SK-N-SH (cell line): Measurements from ENCODE around the gene TMIGD3. TPM values are rescaled to one million over a fixed set of nuclear protein-coding genes. Genes with fewer than 3 reads are reported as not detected.
A peak's percentile ranks its signal among the peaks of the same experiment; 100 is the strongest.

Source experiments
- CTCF ChIA-PET: fragments of 300-600, 350-600 bp; formaldehyde crosslinking; extraction: SDS; loops from one replicate; lab custom pipeline; 2021; lab: Yijun Ruan, JAX
- POLR2A ChIA-PET: fragments of 350-600 bp; sonication (Branson Sonifier 250); formaldehyde crosslinking; extraction: SDS; loops from one replicate; lab custom pipeline; 2020; ENCODE audit warnings: antibody characterized with exemption, inconsistent platforms; lab: Yijun Ruan, JAX
- DNase-seq: peaks from one replicate; pipeline ENCODE4 v3.0.0; 2012
- H2AFZ ChIP-seq: fragments of 200-600 bp; sonication (generic); 2 replicates; pipeline ENCODE4 v1.8.1; 2016; ENCODE audit warnings: antibody characterized with exemption, mild to moderate bottlenecking, low read depth
- H3F3A ChIP-seq: fragments of 200-600 bp; sonication (generic); replicated peaks from 2 replicates; pipeline ENCODE3; 2016; ENCODE audit warnings: antibody characterized with exemption, mild to moderate bottlenecking; ENCODE audit not compliant: insufficient read depth
- H3K27ac ChIP-seq, 2 experiments: fragments of 200-500 bp in 1 of 2; fragments of 200-600 bp in 1 of 2; sonication (Bioruptor generic) in 1 of 2; sonication (generic), shearing (Covaris generic) in 1 of 2; 2 replicates each; pipeline versions ENCODE4 v1.5.1 to v1.6.1; 2014 to 2016; ENCODE audit warnings: low read depth in 2 of 2, inconsistent platforms in 1 of 2, low read length in 1 of 2, mild to moderate bottlenecking in 1 of 2, mixed read lengths in 1 of 2
- H3K27me3 ChIP-seq: fragments of 200-600 bp; sonication (generic), shearing (Covaris generic); 2 replicates; pipeline ENCODE4 v1.6.1; 2016; ENCODE audit warnings: mixed run types; ENCODE audit not compliant: insufficient read depth
- H3K36me3 ChIP-seq, 2 experiments: fragments of 200-500 bp in 1 of 2; fragments of 200-600 bp in 1 of 2; sonication (Bioruptor generic) in 1 of 2; sonication (generic) in 1 of 2; replicated peaks in 1 of 2; 2 replicates each; pipeline versions ENCODE3 to v1.5.1; 2014 to 2016; ENCODE audit warnings: low read length in 1 of 2, mild to moderate bottlenecking in 1 of 2; ENCODE audit not compliant: insufficient read depth in 2 of 2, control insufficient read depth in 1 of 2
- H3K4me1 ChIP-seq, 2 experiments: fragments of 200-500 bp in 1 of 2; fragments of 200-600 bp in 1 of 2; sonication (Bioruptor generic) in 1 of 2; sonication (generic), shearing (Covaris generic) in 1 of 2; 2 replicates each; pipeline versions ENCODE4 v1.5.1 to v1.6.1; 2014 to 2016; ENCODE audit warnings: low read depth in 1 of 2, low read length in 1 of 2, mixed run types in 1 of 2; ENCODE audit not compliant: insufficient read depth in 2 of 2, control insufficient read depth in 1 of 2
- H3K4me2 ChIP-seq: fragments of 200-600 bp; sonication (generic), shearing (Covaris generic); 2 replicates; pipeline ENCODE4 v1.6.1; 2017; ENCODE audit warnings: mixed run types
- H3K4me3 ChIP-seq, 2 experiments: fragments of 200-500 bp in 1 of 2; fragments of 200-600 bp in 1 of 2; sonication (Bioruptor generic) in 1 of 2; sonication (generic), shearing (Covaris generic) in 1 of 2; 2 replicates each; pipeline versions ENCODE4 v1.5.1 to v1.8.1; 2014 to 2016; ENCODE audit warnings: low read depth in 2 of 2, inconsistent platforms in 1 of 2, low read length in 1 of 2, mild to moderate bottlenecking in 1 of 2, mixed read lengths in 1 of 2, moderate library complexity in 1 of 2
- H3K79me2 ChIP-seq: fragments of 200-600 bp; sonication (generic); 2 replicates; pipeline ENCODE4 v1.8.1; 2017; ENCODE audit warnings: mild to moderate bottlenecking; ENCODE audit not compliant: insufficient read depth
- H3K9ac ChIP-seq: fragments of 200-600 bp; sonication (generic); 2 replicates; pipeline ENCODE4 v1.6.1; 2017; ENCODE audit warnings: mixed run types
- H3K9me2 ChIP-seq: fragments of 200-600 bp; sonication (generic); 2 replicates; pipeline ENCODE4 v1.6.1; 2017; ENCODE audit warnings: mixed run types
- H3K9me3 ChIP-seq: fragments of 200-600 bp; sonication (generic); 2 replicates; pipeline ENCODE4 v1.6.1; 2017; ENCODE audit warnings: mixed run types, mild to moderate bottlenecking, moderate library complexity
- H4K20me1 ChIP-seq: fragments of 200-600 bp; sonication (generic); 2 replicates; pipeline ENCODE4 v1.6.1; 2017; ENCODE audit warnings: mild to moderate bottlenecking, mixed run types; ENCODE audit not compliant: insufficient read depth
- CHD2 ChIP-seq: fragments of 150-350 bp; IDR thresholded peaks from 2 replicates; pipeline ENCODE4 v1.6.1; 2018; ENCODE audit warnings: low read length; ENCODE audit not compliant: partially characterized antibody
- ELF1 ChIP-seq: IDR thresholded peaks from 2 replicates; pipeline ENCODE4 v1.4.0; 2012
- FOSL2 ChIP-seq: IDR thresholded peaks from 2 replicates; pipeline ENCODE4 v1.4.0; 2012; ENCODE audit warnings: low read depth, mild to moderate bottlenecking, moderate library complexity, borderline replicate concordance
- FOXJ3 ChIP-seq: sonication (generic); formaldehyde crosslinking; IDR thresholded peaks from 2 replicates; pipeline ENCODE4 v1.5.1; 2020; ENCODE audit warnings: mild to moderate bottlenecking, missing genetic modification reagents
- GABPA ChIP-seq: IDR thresholded peaks from 2 replicates; pipeline ENCODE4 v1.4.0; 2012; ENCODE audit warnings: low read depth, mild to moderate bottlenecking
- GATA2 ChIP-seq: sonication (generic); formaldehyde crosslinking; IDR thresholded peaks from 2 replicates; pipeline ENCODE4 v1.5.0; 2020; ENCODE audit warnings: mild to moderate bottlenecking, missing genetic modification reagents
- JUND ChIP-seq: IDR thresholded peaks from 2 replicates; pipeline ENCODE4 v1.4.0; 2012
- POLR2AphosphoS5 ChIP-seq: IDR thresholded peaks from 2 replicates; pipeline ENCODE4 v1.6.1; 2012; ENCODE audit warnings: low read depth, low read length
- RCOR1 ChIP-seq: fragments of 150-350 bp; IDR thresholded peaks from 2 replicates; pipeline ENCODE4 v1.6.1; 2017; ENCODE audit warnings: antibody characterized with exemption, low read length
- SMC3 ChIP-seq: IDR thresholded peaks from 2 replicates; pipeline ENCODE4 v1.6.1; 2012; ENCODE audit warnings: low read depth, low read length, improper control_type of control experiment
- TCF12 ChIP-seq: IDR thresholded peaks from 2 replicates; pipeline ENCODE4 v1.4.0; 2012
- WGBS: methylation state at CpG from one replicate; pipeline ENCODE4 v1.1.6; 2017; ENCODE audit warnings: low lambda C conversion rate; 5-methylcytosine and 5-hydroxymethylcytosine counted together
- polyA plus RNA-seq, 3 experiments: library from polyadenylated mRNA; depleted of rRNA; stranded (reverse); fragments of >200 nt; gene quantifications; 2 replicates each; pipeline ENCODE4 v1.2.3, GENCODE V29; 2012
- TF ChIP-seq, protein P1 (sequence below): IDR thresholded peaks from 2 replicates; pipeline ENCODE4 v1.4.0; 2012; ENCODE audit warnings: low read depth, borderline replicate concordance
- TF ChIP-seq, protein P2 (sequence below): IDR thresholded peaks from 2 replicates; pipeline ENCODE4 v1.4.0; 2012; ENCODE audit warnings: low read depth, borderline replicate concordance
- TF ChIP-seq, protein P3 (sequence below): fragments of 150-350 bp; IDR thresholded peaks from 2 replicates; pipeline ENCODE4 v1.6.1; 2016; ENCODE audit warnings: mild to moderate bottlenecking, low read depth, low read length
- TF ChIP-seq, protein P4 (sequence below): IDR thresholded peaks from 2 replicates; pipeline ENCODE4; 2012

The TMIGD3 gene
- polyA plus RNA-seq, 1 of the 3 experiments (the other 2 are of a cell fraction), result not detected

DNA sequence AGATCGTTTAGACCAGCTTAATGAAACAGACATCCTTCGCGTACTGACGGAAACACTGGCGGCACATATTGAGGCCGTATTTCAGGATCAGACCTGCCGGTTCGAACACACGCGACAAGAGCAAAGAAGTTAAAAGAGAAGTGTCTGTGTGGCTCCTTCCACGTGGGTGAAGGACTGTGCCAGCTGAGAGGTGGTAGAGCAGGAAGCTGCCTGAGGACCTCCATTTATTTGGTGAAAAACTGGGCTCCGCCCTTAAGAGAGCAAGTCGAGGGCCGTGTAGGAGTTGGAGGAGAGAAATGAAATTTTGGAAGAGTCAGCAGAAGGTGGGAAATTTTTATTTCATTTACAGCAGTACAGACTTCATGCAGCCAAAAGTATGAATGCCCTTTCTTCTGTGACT, 38.8 kb upstream of the TMIGD3 start:
- TF ChIP-seq, protein P1, sequence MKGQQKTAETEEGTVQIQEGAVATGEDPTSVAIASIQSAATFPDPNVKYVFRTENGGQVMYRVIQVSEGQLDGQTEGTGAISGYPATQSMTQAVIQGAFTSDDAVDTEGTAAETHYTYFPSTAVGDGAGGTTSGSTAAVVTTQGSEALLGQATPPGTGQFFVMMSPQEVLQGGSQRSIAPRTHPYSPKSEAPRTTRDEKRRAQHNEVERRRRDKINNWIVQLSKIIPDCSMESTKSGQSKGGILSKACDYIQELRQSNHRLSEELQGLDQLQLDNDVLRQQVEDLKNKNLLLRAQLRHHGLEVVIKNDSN, result no peak
- no peak for TF ChIP-seq JUND
- no peak for TF ChIP-seq GABPA
- TF ChIP-seq TCF12, result no peak
- no peak for TF ChIP-seq SMC3
- Histone ChIP-seq H3K4me2 (no peak overlapping the region), H3K27me3 (no peaks in the 10 kb centered on the region), H3K9me3 (no peaks in the 10 kb centered on the region), H4K20me1 (no peaks in the 10 kb centered on the region), H2AFZ (peak overlapping the region; percentile 66; the same call in 1 of the 2 replicates), H3K4me3 (no peak overlapping the region), H3K4me1 (peaks cover 0 to 9% of the 10 kb centered on the region in 2 experiments; a peak in 3 of 4 replicates), H3K36me3 (no peaks in the 10 kb centered on the region), H3K27ac (no peak overlapping the region), H3K9ac (no peak overlapping the region), H3F3A (no peaks in the 10 kb centered on the region), H3K9me2 (no peaks in the 10 kb centered on the region), H3K79me2 (no peaks in the 10 kb centered on the region)
- WGBS, result 85% methylated on average over 14 of the region's 14 CpGs
- ChIA-PET POLR2A (no interaction called here), CTCF (interaction anchor here (0.8 to 1.6 kb wide), 2 partner anchors 9 to 34 kb away, joined by 3 to 5 read pairs; no protein-coding TSS in a partner anchor)
- no peak for DNase-seq

DNA sequence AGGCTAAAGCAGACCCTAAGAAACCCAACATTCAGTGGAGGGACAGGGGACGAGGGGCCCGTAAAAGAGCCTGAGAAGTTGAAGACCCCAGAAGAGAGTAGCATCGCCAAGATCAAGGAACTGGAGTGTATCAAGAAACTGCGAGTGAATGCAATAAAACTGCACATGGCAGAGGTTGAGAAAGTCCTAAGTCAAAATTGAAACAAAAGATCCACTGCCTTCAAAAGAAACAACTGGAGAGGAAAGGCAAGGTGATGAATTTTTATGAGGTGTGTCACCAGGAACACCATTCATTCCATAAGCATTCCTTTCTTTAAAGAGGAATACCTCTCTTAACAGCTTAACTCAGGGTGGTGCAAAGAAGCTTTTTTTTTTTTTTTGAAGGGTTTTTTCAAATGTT, 38.3 kb upstream of the TMIGD3 start:
- no peak overlapping the region for H3K27ac ChIP-seq
- H3K4me2 ChIP-seq, result no peak overlapping the region
- H3K36me3 ChIP-seq, result no peaks in the 10 kb centered on the region
- peak overlapping the region; percentile 66 for H2AFZ ChIP-seq
- no peaks in the 10 kb centered on the region for H3K9me2 ChIP-seq
- no peaks in the 10 kb centered on the region for H3K9me3 ChIP-seq
- TF ChIP-seq, protein P2, sequence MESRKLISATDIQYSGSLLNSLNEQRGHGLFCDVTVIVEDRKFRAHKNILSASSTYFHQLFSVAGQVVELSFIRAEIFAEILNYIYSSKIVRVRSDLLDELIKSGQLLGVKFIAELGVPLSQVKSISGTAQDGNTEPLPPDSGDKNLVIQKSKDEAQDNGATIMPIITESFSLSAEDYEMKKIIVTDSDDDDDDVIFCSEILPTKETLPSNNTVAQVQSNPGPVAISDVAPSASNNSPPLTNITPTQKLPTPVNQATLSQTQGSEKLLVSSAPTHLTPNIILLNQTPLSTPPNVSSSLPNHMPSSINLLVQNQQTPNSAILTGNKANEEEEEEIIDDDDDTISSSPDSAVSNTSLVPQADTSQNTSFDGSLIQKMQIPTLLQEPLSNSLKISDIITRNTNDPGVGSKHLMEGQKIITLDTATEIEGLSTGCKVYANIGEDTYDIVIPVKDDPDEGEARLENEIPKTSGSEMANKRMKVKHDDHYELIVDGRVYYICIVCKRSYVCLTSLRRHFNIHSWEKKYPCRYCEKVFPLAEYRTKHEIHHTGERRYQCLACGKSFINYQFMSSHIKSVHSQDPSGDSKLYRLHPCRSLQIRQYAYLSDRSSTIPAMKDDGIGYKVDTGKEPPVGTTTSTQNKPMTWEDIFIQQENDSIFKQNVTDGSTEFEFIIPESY, result no peak
- TF ChIP-seq POLR2AphosphoS5 (no peak), CHD2 (no peak), FOSL2 (no peak; the same call in 1 of the 2 replicates), GATA2 (no peak), RCOR1 (no peak), ELF1 (no peak), JUND (no peak), FOXJ3 (CRISPR knock-in tag) (no peak)
- TF ChIP-seq, protein P1, result no peak
- TF ChIP-seq, protein P3, sequence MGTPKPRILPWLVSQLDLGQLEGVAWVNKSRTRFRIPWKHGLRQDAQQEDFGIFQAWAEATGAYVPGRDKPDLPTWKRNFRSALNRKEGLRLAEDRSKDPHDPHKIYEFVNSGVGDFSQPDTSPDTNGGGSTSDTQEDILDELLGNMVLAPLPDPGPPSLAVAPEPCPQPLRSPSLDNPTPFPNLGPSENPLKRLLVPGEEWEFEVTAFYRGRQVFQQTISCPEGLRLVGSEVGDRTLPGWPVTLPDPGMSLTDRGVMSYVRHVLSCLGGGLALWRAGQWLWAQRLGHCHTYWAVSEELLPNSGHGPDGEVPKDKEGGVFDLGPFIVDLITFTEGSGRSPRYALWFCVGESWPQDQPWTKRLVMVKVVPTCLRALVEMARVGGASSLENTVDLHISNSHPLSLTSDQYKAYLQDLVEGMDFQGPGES, result no peak
- TF ChIP-seq, protein P4, sequence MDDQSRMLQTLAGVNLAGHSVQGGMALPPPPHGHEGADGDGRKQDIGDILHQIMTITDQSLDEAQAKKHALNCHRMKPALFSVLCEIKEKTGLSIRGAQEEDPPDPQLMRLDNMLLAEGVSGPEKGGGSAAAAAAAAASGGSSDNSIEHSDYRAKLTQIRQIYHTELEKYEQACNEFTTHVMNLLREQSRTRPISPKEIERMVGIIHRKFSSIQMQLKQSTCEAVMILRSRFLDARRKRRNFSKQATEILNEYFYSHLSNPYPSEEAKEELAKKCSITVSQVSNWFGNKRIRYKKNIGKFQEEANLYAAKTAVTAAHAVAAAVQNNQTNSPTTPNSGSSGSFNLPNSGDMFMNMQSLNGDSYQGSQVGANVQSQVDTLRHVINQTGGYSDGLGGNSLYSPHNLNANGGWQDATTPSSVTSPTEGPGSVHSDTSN, result no peak
- TF ChIP-seq, all 33 proteins: peak for 0
- Histone ChIP-seq H3F3A (no peaks in the 10 kb centered on the region), H3K79me2 (no peaks in the 10 kb centered on the region), H4K20me1 (no peaks in the 10 kb centered on the region), H3K9ac (no peak overlapping the region), H3K27me3 (no peaks in the 10 kb centered on the region), H3K4me1 (peaks cover 0 to 9% of the 10 kb centered on the region in 2 experiments; a peak in 3 of 4 replicates), H3K4me3 (no peak overlapping the region)
- ChIA-PET CTCF (interaction anchor here (0.8 kb wide), 1 partner anchor 10 kb away, joined by 3 read pairs; no protein-coding TSS in a partner anchor), POLR2A (no interaction called here)
- 77% methylated on average over 4 of the region's 4 CpGs for WGBS
- no peak for DNase-seq
